GM12874 (cell line): ENCODE results near the gene PLD4.

Experiments used
- CTCF ChIP-seq: IDR thresholded peaks from 2 replicates; pipeline ENCODE4 v1.5.1; 2011; ENCODE audit warnings: low read depth, mild to moderate bottlenecking, control low read depth, low read length, moderate library complexity; ENCODE audit not compliant: insufficient read depth

Gene PLD4

GRCh38 chr14:104924421-104925213 is at the start of gene PLD4:
PLD4 (plus strand) TSS chr14:104924879; CDS start chr14:104927141, 2,262 bp downstream.
- no peak for TF ChIP-seq CTCF

GRCh38 chr14:104875412-104875751 is 49.3 kb upstream of the PLD4 start:
- TF ChIP-seq CTCF, result no peak

GRCh38 chr14:104875811-104876210 is 48.9 kb upstream of the PLD4 start:
- TF ChIP-seq CTCF, result no peak

- no peak for TF ChIP-seq CTCF
These were observed 48.4 kb upstream of the PLD4 start for GRCh38 chr14:104876251-104876699.

- no peak for TF ChIP-seq CTCF
These were observed 47.4 kb upstream of the PLD4 start for GRCh38 chr14:104877066-104877805.

- no peak for TF ChIP-seq CTCF
These were observed 46.7 kb upstream of the PLD4 start for GRCh38 chr14:104877806-104878550.

- TF ChIP-seq CTCF, result no peak
These were observed 46.1 kb upstream of the PLD4 start for GRCh38 chr14:104878582-104878981.
